ENCODE results near the gene THSD4.

The THSD4 gene

GRCh38 chr15:71323082-71323481 lies 207.8 kb downstream of the THSD4 start:
- Histone ChIP-seq H3F3A (ENCODE audit: insufficient read depth, low read length) (no peaks in the 10 kb centered on the region), H3K4me3 (ENCODE audit: low read depth, low read length, poor library complexity, severe bottlenecking) (no peak overlapping the region), H3K4me1 (ENCODE audit: insufficient read depth, low read length, severe bottlenecking) (no peaks in the 10 kb centered on the region), H3K9ac (ENCODE audit: low read length) (no peak overlapping the region), H3K36me3 (ENCODE audit: insufficient read depth, low read length) (no peaks in the 10 kb centered on the region), H3K9me2 (ENCODE audit: low read depth, low read length) (no peaks in the 10 kb centered on the region), H2AFZ (ENCODE audit: low read length) (no peak overlapping the region), H3K9me3 (ENCODE audit: low read length) (no peaks in the 10 kb centered on the region), H3K27ac (ENCODE audit: low read depth, low read length, poor library complexity, severe bottlenecking) (no peak overlapping the region), H3K79me2 (ENCODE audit: insufficient read depth, low read length) (no peaks in the 10 kb centered on the region), H4K20me1 (ENCODE audit: insufficient read depth, low read length) (no peaks in the 10 kb centered on the region), H3K4me2 (ENCODE audit: low read length) (no peak overlapping the region), H3K27me3 (ENCODE audit: insufficient read depth, low read length) (no peaks in the 10 kb centered on the region)
- TF ChIP-seq CTCF (IDR thresholded peaks at IDR 0.05; ENCODE audit: low read length), result no peak
- no peak for TF ChIP-seq EZH2 (IDR thresholded peaks at IDR 0.05; ENCODE audit: borderline replicate concordance, low read length)

DNA sequence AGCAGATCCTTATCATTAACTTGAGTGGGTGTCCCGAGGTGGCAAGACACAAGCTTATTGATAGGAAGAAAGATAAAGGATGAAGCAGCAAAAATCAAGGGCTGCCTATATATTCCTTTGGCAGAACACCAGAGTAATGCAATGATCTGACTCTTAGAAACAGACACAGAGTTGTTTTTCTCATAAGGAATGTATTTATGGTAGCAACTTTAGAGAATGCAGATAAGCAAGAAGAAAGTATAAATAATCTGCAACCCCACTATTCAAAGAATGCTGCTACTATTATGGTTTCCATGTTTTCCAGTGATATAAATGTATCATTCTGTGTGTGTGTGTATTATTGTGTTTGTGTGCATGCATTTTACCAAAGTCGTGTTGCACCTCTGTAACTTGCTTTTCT lies 208.3 kb downstream of the THSD4 start:
- H2AFZ ChIP-seq (ENCODE audit: low read length), result no peak overlapping the region
- H3K27me3 ChIP-seq (ENCODE audit: insufficient read depth, low read length), result no peaks in the 10 kb centered on the region
- H3K4me3 ChIP-seq (ENCODE audit: low read depth, low read length, poor library complexity, severe bottlenecking), result no peak overlapping the region
- no peaks in the 10 kb centered on the region for H3K79me2 ChIP-seq (ENCODE audit: insufficient read depth, low read length)
- H3K9ac ChIP-seq (ENCODE audit: low read length), result no peak overlapping the region
- TF ChIP-seq EZH2 (IDR thresholded peaks at IDR 0.05; ENCODE audit: borderline replicate concordance, low read length) (no peak), CTCF (IDR thresholded peaks at IDR 0.05; ENCODE audit: low read length) (no peak)
- no peaks in the 10 kb centered on the region for H3K4me1 ChIP-seq (ENCODE audit: insufficient read depth, low read length, severe bottlenecking)
- no peak overlapping the region for H3K27ac ChIP-seq (ENCODE audit: low read depth, low read length, poor library complexity, severe bottlenecking)
- no peaks in the 10 kb centered on the region for H3K9me2 ChIP-seq (ENCODE audit: low read depth, low read length)
- H4K20me1 ChIP-seq (ENCODE audit: insufficient read depth, low read length), result no peaks in the 10 kb centered on the region
- H3K9me3 ChIP-seq (ENCODE audit: low read length), result no peaks in the 10 kb centered on the region
- no peak overlapping the region for H3K4me2 ChIP-seq (ENCODE audit: low read length)
- no peaks in the 10 kb centered on the region for H3K36me3 ChIP-seq (ENCODE audit: insufficient read depth, low read length)
- H3F3A ChIP-seq (ENCODE audit: insufficient read depth, low read length), result no peaks in the 10 kb centered on the region

DNA sequence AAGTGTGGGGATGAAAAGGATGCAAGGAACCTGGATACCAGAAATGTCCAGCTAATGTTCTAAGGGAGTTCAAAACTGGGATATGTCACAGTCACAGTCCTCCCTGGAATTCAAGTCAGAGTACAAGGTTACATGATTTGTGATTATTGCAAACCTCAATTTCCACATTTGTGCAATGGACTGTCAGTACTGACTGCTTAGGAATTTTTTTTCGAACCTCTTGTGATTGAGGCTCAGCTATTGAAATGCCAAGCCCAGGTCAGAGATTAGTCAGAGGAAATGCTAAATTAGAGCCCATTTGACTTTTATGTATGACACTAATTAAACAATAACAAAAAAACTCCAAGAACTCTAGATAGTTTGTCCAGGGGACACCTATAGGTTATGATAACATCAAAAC lies 210.2 kb downstream of the THSD4 start:
- H3K9me3 ChIP-seq (ENCODE audit: low read length), result no peaks in the 10 kb centered on the region
- TF ChIP-seq EZH2 (IDR thresholded peaks at IDR 0.05; ENCODE audit: borderline replicate concordance, low read length), result no peak
- no peak for TF ChIP-seq CTCF (IDR thresholded peaks at IDR 0.05; ENCODE audit: low read length)
- no peaks in the 10 kb centered on the region for H3F3A ChIP-seq (ENCODE audit: insufficient read depth, low read length)
- H3K79me2 ChIP-seq (ENCODE audit: insufficient read depth, low read length), result no peaks in the 10 kb centered on the region
- H4K20me1 ChIP-seq (ENCODE audit: insufficient read depth, low read length), result no peaks in the 10 kb centered on the region
- no peak overlapping the region for H2AFZ ChIP-seq (ENCODE audit: low read length)
- no peaks in the 10 kb centered on the region for H3K9me2 ChIP-seq (ENCODE audit: low read depth, low read length)
- no peak overlapping the region for H3K27ac ChIP-seq (ENCODE audit: low read depth, low read length, poor library complexity, severe bottlenecking)
- H3K4me2 ChIP-seq (ENCODE audit: low read length), result no peak overlapping the region
- H3K27me3 ChIP-seq (ENCODE audit: insufficient read depth, low read length), result no peaks in the 10 kb centered on the region
- H3K4me1 ChIP-seq (ENCODE audit: insufficient read depth, low read length, severe bottlenecking), result no peaks in the 10 kb centered on the region
- H3K36me3 ChIP-seq (ENCODE audit: insufficient read depth, low read length), result no peaks in the 10 kb centered on the region
- H3K4me3 ChIP-seq (ENCODE audit: low read depth, low read length, poor library complexity, severe bottlenecking), result no peak overlapping the region
- no peak overlapping the region for H3K9ac ChIP-seq (ENCODE audit: low read length)
